GM12891 (cell line): ENCODE results near the gene MRGPRX3.

ENCODE experiments used
- PAX5 ChIP-seq: IDR thresholded peaks from 2 replicates; pipeline ENCODE4 v1.6.1; 2011; ENCODE audit warnings: low read length, moderate library complexity, mild to moderate bottlenecking; ENCODE audit not compliant: insufficient read depth, severe bottlenecking
- POLR2A ChIP-seq: IDR thresholded peaks from 2 replicates; pipeline ENCODE4 v1.6.1; 2011; ENCODE audit warnings: low read depth, low read length, control low read depth
- POLR2AphosphoS5 ChIP-seq: IDR thresholded peaks from 2 replicates; pipeline ENCODE4 v1.6.1; 2011; ENCODE audit warnings: low read depth, low read length, control low read depth
- POU2F2 ChIP-seq: IDR thresholded peaks from 2 replicates; pipeline ENCODE4 v1.6.1; 2011; ENCODE audit warnings: low read depth, mild to moderate bottlenecking, control low read depth, low read length, moderate library complexity
- SPI1 ChIP-seq: IDR thresholded peaks from 2 replicates; pipeline ENCODE4 v1.6.1; 2011; ENCODE audit warnings: low read depth, low read length, control low read depth
- TAF1 ChIP-seq: IDR thresholded peaks from 2 replicates; pipeline ENCODE4 v1.6.1; 2011; ENCODE audit warnings: low read depth, low read length, control low read depth

- no peak for TF ChIP-seq POLR2A
- TF ChIP-seq TAF1, result no peak
- TF ChIP-seq POLR2AphosphoS5, result no peak
- no peak for TF ChIP-seq PAX5
- no peak for TF ChIP-seq POU2F2
- TF ChIP-seq SPI1, result no peak
Measured at GRCh38 chr11:18088366-18088765, 44.0 kb upstream of the MRGPRX3 start.
